ENCODE measurements around the gene PTTG1IP. TPM values are rescaled to one million over a fixed set of nuclear protein-coding genes. Genes with fewer than 3 reads are reported as not detected.

Gene PTTG1IP
- total and polyA plus RNA-seq, 2 donors (not counting 1 experiment from before 2014, with no cell fraction given) = 229 to 240 TPM

GRCh38 chr21:44801468-44802395, 71.8 kb downstream of the PTTG1IP start, which contains the start of gene UBE2G2:
TSS of gene UBE2G2 (minus strand) at chr21:44801820. CDS start at chr21:44801748, 72 bp downstream.
- peaks cover 44% of the 10 kb centered on the region for H3K79me2 ChIP-seq (ENCODE audit: control insufficient read depth, insufficient read depth, low read length)
- no peaks in the 10 kb centered on the region for H3K9me3 ChIP-seq (ENCODE audit: control insufficient read depth, insufficient read depth, low read depth, low read length)
- H3K27ac ChIP-seq (ENCODE audit: insufficient read depth, low read length) = peak within 1 kb of the TSS; percentile 70
- peak within 1 kb of the TSS; percentile 90 to 97 (median 93) for H3K4me3 ChIP-seq (replicated peaks in 1 of 4; ENCODE audit: control extremely low read depth in 1 of 4, insufficient read depth in 1 of 4, low read depth in 3 of 4, low read length in 4 of 4)
- TF ChIP-seq EZH2 (IDR thresholded peaks at IDR 0.05; ENCODE audit: low read length, missing control alignments) = no peak
- TF ChIP-seq, protein P1, sequence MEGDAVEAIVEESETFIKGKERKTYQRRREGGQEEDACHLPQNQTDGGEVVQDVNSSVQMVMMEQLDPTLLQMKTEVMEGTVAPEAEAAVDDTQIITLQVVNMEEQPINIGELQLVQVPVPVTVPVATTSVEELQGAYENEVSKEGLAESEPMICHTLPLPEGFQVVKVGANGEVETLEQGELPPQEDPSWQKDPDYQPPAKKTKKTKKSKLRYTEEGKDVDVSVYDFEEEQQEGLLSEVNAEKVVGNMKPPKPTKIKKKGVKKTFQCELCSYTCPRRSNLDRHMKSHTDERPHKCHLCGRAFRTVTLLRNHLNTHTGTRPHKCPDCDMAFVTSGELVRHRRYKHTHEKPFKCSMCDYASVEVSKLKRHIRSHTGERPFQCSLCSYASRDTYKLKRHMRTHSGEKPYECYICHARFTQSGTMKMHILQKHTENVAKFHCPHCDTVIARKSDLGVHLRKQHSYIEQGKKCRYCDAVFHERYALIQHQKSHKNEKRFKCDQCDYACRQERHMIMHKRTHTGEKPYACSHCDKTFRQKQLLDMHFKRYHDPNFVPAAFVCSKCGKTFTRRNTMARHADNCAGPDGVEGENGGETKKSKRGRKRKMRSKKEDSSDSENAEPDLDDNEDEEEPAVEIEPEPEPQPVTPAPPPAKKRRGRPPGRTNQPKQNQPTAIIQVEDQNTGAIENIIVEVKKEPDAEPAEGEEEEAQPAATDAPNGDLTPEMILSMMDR (conservative IDR thresholded peaks at IDR 0.05 in 1 of 2, IDR thresholded peaks at IDR 0.05 in 1 of 2; ENCODE audit: low read depth in 1 of 2, low read length in 2 of 2) = no peak
- H3K4me2 ChIP-seq (ENCODE audit: extremely low read depth, insufficient read depth, low read length) = peak within 1 kb of the TSS; percentile 95
- no peaks in the 10 kb centered on the region for H3K27me3 ChIP-seq (ENCODE audit: control insufficient read depth, insufficient read depth, low read length)
- DNase-seq (ENCODE audit: low read depth in 2 of 2) = peak; percentile 70 to 76
- peaks cover 11% of the 10 kb centered on the region for H3K36me3 ChIP-seq (ENCODE audit: control insufficient read depth, insufficient read depth, low read length)
- no peaks in the 10 kb centered on the region for H4K20me1 ChIP-seq (ENCODE audit: control insufficient read depth, extremely low read depth, insufficient read depth, low read length)
- peak within 1 kb of the TSS; percentile 92 for H2AFZ ChIP-seq (ENCODE audit: low read length)
- H3K4me1 ChIP-seq (ENCODE audit: control insufficient read depth, extremely low read depth, insufficient read depth, low read length) = peaks cover 4% of the 10 kb centered on the region
- H3K9ac ChIP-seq (ENCODE audit: insufficient read depth, low read length) = peak within 1 kb of the TSS; percentile 81

- H3K79me2 ChIP-seq (ENCODE audit: control insufficient read depth, insufficient read depth, low read length) = peaks cover 50% of the 10 kb centered on the region
- peaks cover 10% of the 10 kb centered on the region for H3K36me3 ChIP-seq (ENCODE audit: control insufficient read depth, insufficient read depth, low read length)
- no peaks in the 10 kb centered on the region for H3K27me3 ChIP-seq (ENCODE audit: control insufficient read depth, insufficient read depth, low read length)
- peak overlapping the region; percentile 64 for H3K9ac ChIP-seq (ENCODE audit: insufficient read depth, low read length)
- peak overlapping the region; percentile 8 for H2AFZ ChIP-seq (ENCODE audit: low read length)
- H3K4me2 ChIP-seq (ENCODE audit: extremely low read depth, insufficient read depth, low read length) = peak overlapping the region; percentile 95
- H3K27ac ChIP-seq (ENCODE audit: insufficient read depth, low read length) = peak overlapping the region; percentile 64
- peak; percentile 23 to 41 for DNase-seq (ENCODE audit: low read depth in 2 of 2)
- peak overlapping the region; percentile 90 to 97 (median 93) for H3K4me3 ChIP-seq (replicated peaks in 1 of 4; ENCODE audit: control extremely low read depth in 1 of 4, insufficient read depth in 1 of 4, low read depth in 3 of 4, low read length in 4 of 4)
- no peaks in the 10 kb centered on the region for H3K9me3 ChIP-seq (ENCODE audit: control insufficient read depth, insufficient read depth, low read depth, low read length)
- H3K4me1 ChIP-seq (ENCODE audit: control insufficient read depth, extremely low read depth, insufficient read depth, low read length) = peaks cover 4% of the 10 kb centered on the region
- no peak for TF ChIP-seq EZH2 (IDR thresholded peaks at IDR 0.05; ENCODE audit: low read length, missing control alignments)
- TF ChIP-seq, protein P1 (conservative IDR thresholded peaks at IDR 0.05 in 1 of 2, IDR thresholded peaks at IDR 0.05 in 1 of 2; ENCODE audit: low read depth in 1 of 2, low read length in 2 of 2) = peak in 1 of 2 donors; percentile 16
- H4K20me1 ChIP-seq (ENCODE audit: control insufficient read depth, extremely low read depth, insufficient read depth, low read length) = no peaks in the 10 kb centered on the region
Observed at GRCh38 chr21:44800971-44801467, 72.5 kb downstream of the PTTG1IP start.

GRCh38 chr21:44800103-44800502, 73.4 kb downstream of the PTTG1IP start:
- Histone ChIP-seq H3K4me3 (replicated peaks in 1 of 4; ENCODE audit: control extremely low read depth in 1 of 4, insufficient read depth in 1 of 4, low read depth in 3 of 4, low read length in 4 of 4) (peak overlapping the region; percentile 90 to 97 (median 93)), H3K9ac (ENCODE audit: insufficient read depth, low read length) (no peak overlapping the region), H3K9me3 (ENCODE audit: control insufficient read depth, insufficient read depth, low read depth, low read length) (no peaks in the 10 kb centered on the region), H3K27me3 (ENCODE audit: control insufficient read depth, insufficient read depth, low read length) (no peaks in the 10 kb centered on the region), H3K79me2 (ENCODE audit: control insufficient read depth, insufficient read depth, low read length) (peaks cover 58% of the 10 kb centered on the region), H4K20me1 (ENCODE audit: control insufficient read depth, extremely low read depth, insufficient read depth, low read length) (no peaks in the 10 kb centered on the region), H3K36me3 (ENCODE audit: control insufficient read depth, insufficient read depth, low read length) (peaks cover 10% of the 10 kb centered on the region), H3K4me1 (ENCODE audit: control insufficient read depth, extremely low read depth, insufficient read depth, low read length) (peaks cover 4% of the 10 kb centered on the region), H3K27ac (ENCODE audit: insufficient read depth, low read length) (no peak overlapping the region), H3K4me2 (ENCODE audit: extremely low read depth, insufficient read depth, low read length) (peak overlapping the region; percentile 95), H2AFZ (ENCODE audit: low read length) (no peak overlapping the region)
- no peak for TF ChIP-seq EZH2 (IDR thresholded peaks at IDR 0.05; ENCODE audit: low read length, missing control alignments)
- TF ChIP-seq, protein P1 (conservative IDR thresholded peaks at IDR 0.05 in 1 of 2, IDR thresholded peaks at IDR 0.05 in 1 of 2; ENCODE audit: low read depth in 1 of 2, low read length in 2 of 2) = peak; percentile 25 to 51
- DNase-seq (ENCODE audit: low read depth in 2 of 2) = peak; percentile 38 to 61
